Measurements from ENCODE around the gene CDH26.

DNA sequence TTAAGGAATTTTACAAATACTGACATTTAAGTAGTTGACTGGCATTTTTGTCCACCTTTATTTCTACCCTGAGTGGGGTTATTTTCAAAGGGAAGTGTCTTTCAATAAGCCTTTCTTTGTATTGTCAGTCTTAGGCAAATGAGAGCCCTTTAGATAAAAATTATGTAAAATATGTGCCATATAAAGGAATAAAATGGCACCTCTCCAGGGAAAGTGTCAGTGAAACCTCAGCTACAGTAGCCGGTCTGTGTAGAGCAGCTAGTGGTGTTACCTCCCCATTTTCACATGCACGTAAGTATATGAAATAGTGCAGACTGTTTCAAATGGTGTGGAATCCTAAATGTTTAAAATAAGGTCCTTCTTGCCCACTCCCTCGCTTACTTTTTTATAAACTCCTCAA is 13.0 kb upstream of the CDH26 start:
- no peak for TF ChIP-seq POLR2AphosphoS5 (IDR thresholded peaks at IDR 0.05)
- TF ChIP-seq, protein P1, sequence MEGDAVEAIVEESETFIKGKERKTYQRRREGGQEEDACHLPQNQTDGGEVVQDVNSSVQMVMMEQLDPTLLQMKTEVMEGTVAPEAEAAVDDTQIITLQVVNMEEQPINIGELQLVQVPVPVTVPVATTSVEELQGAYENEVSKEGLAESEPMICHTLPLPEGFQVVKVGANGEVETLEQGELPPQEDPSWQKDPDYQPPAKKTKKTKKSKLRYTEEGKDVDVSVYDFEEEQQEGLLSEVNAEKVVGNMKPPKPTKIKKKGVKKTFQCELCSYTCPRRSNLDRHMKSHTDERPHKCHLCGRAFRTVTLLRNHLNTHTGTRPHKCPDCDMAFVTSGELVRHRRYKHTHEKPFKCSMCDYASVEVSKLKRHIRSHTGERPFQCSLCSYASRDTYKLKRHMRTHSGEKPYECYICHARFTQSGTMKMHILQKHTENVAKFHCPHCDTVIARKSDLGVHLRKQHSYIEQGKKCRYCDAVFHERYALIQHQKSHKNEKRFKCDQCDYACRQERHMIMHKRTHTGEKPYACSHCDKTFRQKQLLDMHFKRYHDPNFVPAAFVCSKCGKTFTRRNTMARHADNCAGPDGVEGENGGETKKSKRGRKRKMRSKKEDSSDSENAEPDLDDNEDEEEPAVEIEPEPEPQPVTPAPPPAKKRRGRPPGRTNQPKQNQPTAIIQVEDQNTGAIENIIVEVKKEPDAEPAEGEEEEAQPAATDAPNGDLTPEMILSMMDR (IDR thresholded peaks at IDR 0.05; ENCODE audit: poor library complexity, severe bottlenecking): no peak
- TF ChIP-seq EZH2 (IDR thresholded peaks at IDR 0.05; ENCODE audit: borderline replicate concordance, insufficient read depth, low read length, poor library complexity, severe bottlenecking): no peak

Measured in neural cell (in vitro differentiated cells).